GM12878 (cell line): ENCODE results near the gene PROX2. TPM values are rescaled to one million over a fixed set of nuclear protein-coding genes. Genes with fewer than 3 reads are reported as not detected.

Source experiments
- ATAC-seq: fragments of 200-7000 bp; cut with Tn5 transposase; 3 replicates; pipeline ENCODE4 v1.9.1; 2020; ENCODE audit warnings: mild to moderate bottlenecking, moderate library complexity
- BruUV-seq: library from RNA; stranded (reverse); fragments of 400-500 nt; replicated peaks from 2 replicates; lab custom pipeline; 2021; lab: Mats Ljungman, UMichigan
- CTCF ChIA-PET: fragments of 300-600 bp; sonication (Branson Sonifier 250); formaldehyde crosslinking; extraction: SDS; loops from one replicate; lab custom pipeline; 2021; ENCODE audit warnings: inconsistent platforms; lab: Yijun Ruan, JAX
- POLR2A ChIA-PET: fragments of 350-600 bp; formaldehyde crosslinking; extraction: SDS; loops from one replicate; lab custom pipeline; 2021; ENCODE audit warnings: inconsistent platforms; lab: Charles Lee
- RAD21 ChIA-PET: fragments of 300-600 bp; sonication (Branson Sonifier 250); formaldehyde crosslinking; loops from one replicate; lab custom pipeline; 2023; ENCODE audit warnings: antibody characterized with exemption; ENCODE audit not compliant: unreplicated experiment; lab: Charles Lee
- SMC1A ChIA-PET: fragments of 300-600 bp; sonication (Branson Sonifier 250); formaldehyde crosslinking; loops from one replicate; lab custom pipeline; 2023; ENCODE audit not compliant: unreplicated experiment, uncharacterized antibody; lab: Charles Lee
- DNase-seq: peaks from one replicate; pipeline ENCODE4 v3.0.0-alpha.2; 2011; ENCODE audit warnings: low read depth, low spot score
- FAIRE-seq: peaks from 3 replicates; lab custom pipeline; 2011; peaks lifted over from hg19 to GRCh38; lab: Jason Lieb, UNC
- H2AFZ ChIP-seq: 2 replicates; pipeline ENCODE4 v1.6.0; 2011; ENCODE audit warnings: low read depth, low read length, control low read depth; ENCODE audit not compliant: control insufficient read depth
- H3K27ac ChIP-seq: 2 replicates; pipeline ENCODE4 v1.5.1; 2011; ENCODE audit warnings: control low read depth; ENCODE audit not compliant: control insufficient read depth, insufficient read depth
- H3K27me3 ChIP-seq, 2 experiments: replicated peaks in 1 of 2; 2 replicates each; pipeline versions ENCODE4 v1.6.0 to v1.6.1; 2011; ENCODE audit warnings: low read length in 1 of 2; ENCODE audit not compliant: control insufficient read depth in 2 of 2, insufficient read depth in 2 of 2
- H3K36me3 ChIP-seq, 2 experiments: 2 replicates each; pipeline ENCODE4 v1.5.1; 2011; ENCODE audit warnings: low read length in 1 of 2; ENCODE audit not compliant: control insufficient read depth in 2 of 2, insufficient read depth in 2 of 2
- H3K4me1 ChIP-seq: 2 replicates; pipeline ENCODE4 v1.6.1; 2011; ENCODE audit warnings: mild to moderate bottlenecking, low read length, moderate library complexity, mixed read lengths; ENCODE audit not compliant: control insufficient read depth, insufficient read depth
- H3K4me2 ChIP-seq: 2 replicates; pipeline ENCODE4 v1.6.0; 2011; ENCODE audit warnings: control low read depth; ENCODE audit not compliant: control insufficient read depth, insufficient read depth
- H3K4me3 ChIP-seq: fragments of 200-600 bp; sonication (generic); 2 replicates; pipeline ENCODE4 v1.5.1; 2016
- H3K79me2 ChIP-seq: 2 replicates; pipeline ENCODE4 v1.6.0; 2011; ENCODE audit warnings: low read length; ENCODE audit not compliant: control insufficient read depth, insufficient read depth
- H3K9ac ChIP-seq: 2 replicates; pipeline ENCODE4 v1.8.0; 2011; ENCODE audit warnings: low read length, control low read depth, mixed read lengths; ENCODE audit not compliant: control insufficient read depth, insufficient read depth
- H3K9me3 ChIP-seq: replicated peaks from 3 replicates; pipeline ENCODE4 v1.5.1; 2011; ENCODE audit warnings: mild to moderate bottlenecking, low read length; ENCODE audit not compliant: control insufficient read depth, insufficient read depth
- H4K20me1 ChIP-seq: 2 replicates; pipeline ENCODE4 v1.6.0; 2011; ENCODE audit not compliant: control insufficient read depth, insufficient read depth
- CREM ChIP-seq: IDR thresholded peaks from 2 replicates; pipeline ENCODE4 v1.6.1; 2014; ENCODE audit warnings: antibody characterized with exemption, low read depth
- EZH2 ChIP-seq: IDR thresholded peaks from 2 replicates; pipeline ENCODE4 v1.6.1; 2012; ENCODE audit warnings: low read depth, mild to moderate bottlenecking, control low read depth, inconsistent platforms, low read length, borderline replicate concordance; ENCODE audit not compliant: control insufficient read depth
- FOS ChIP-seq: IDR thresholded peaks from 3 replicates; pipeline ENCODE4 v1.6.1; 2011; ENCODE audit warnings: borderline replicate concordance; ENCODE audit not compliant: insufficient read length; ENCODE audit errors: extremely low read depth
- FOXK2 ChIP-seq: fragments of 450-650 bp; IDR thresholded peaks from 2 replicates; pipeline ENCODE4 v1.6.1; 2017; ENCODE audit warnings: mild to moderate bottlenecking, moderate library complexity
- IRF4 ChIP-seq: IDR thresholded peaks from 2 replicates; pipeline ENCODE4 v1.6.1; 2011; ENCODE audit warnings: low read depth, low read length
- KDM1A ChIP-seq: fragments of 200-600 bp; sonication (generic); IDR thresholded peaks from 2 replicates; pipeline ENCODE4 v1.6.1; 2016; ENCODE audit warnings: borderline replicate concordance
- NFIC ChIP-seq: IDR thresholded peaks from 2 replicates; pipeline ENCODE4 v1.6.1; 2012; ENCODE audit warnings: low read depth, mild to moderate bottlenecking, inconsistent platforms, low read length, moderate library complexity
- RELA ChIP-seq: fragments of 450-650 bp; IDR thresholded peaks from 2 replicates; pipeline ENCODE4 v1.8.0; 2014; ENCODE audit warnings: borderline replicate concordance; ENCODE audit not compliant: partially characterized antibody
- TARDBP ChIP-seq: IDR thresholded peaks from 2 replicates; pipeline ENCODE4 v1.6.1; 2016; ENCODE audit warnings: borderline replicate concordance
- ZBED1 ChIP-seq: IDR thresholded peaks from 2 replicates; pipeline ENCODE4 v1.6.1; 2016; ENCODE audit warnings: borderline replicate concordance
- ZBTB4 ChIP-seq: fragments of 450-650 bp; formaldehyde crosslinking; IDR thresholded peaks from 2 replicates; pipeline ENCODE4 v1.4.0; 2022; ENCODE audit warnings: mild to moderate bottlenecking, moderate library complexity
- WGBS: methylation state at CpG from one replicate; pipeline ENCODE4 v1.1.6; 2016; ENCODE audit warnings: low lambda C conversion rate; ENCODE audit not compliant: insufficient replicate concordance, insufficient coverage; ENCODE audit errors: missing lambda C conversion rate; 5-methylcytosine and 5-hydroxymethylcytosine counted together
- in situ Hi-C: fragments of 300-500 bp; cut with MboI; formaldehyde crosslinking; loops from 9 replicates; pipeline ENCODE4 v1.14.3; 2018; ENCODE audit warnings: mixed read lengths
- intact Hi-C: fragments of 100-400 bp; cut with micrococcal nuclease; formaldehyde crosslinking; loops from one replicate; pipeline ENCODE4 v1.14.2; 2022; ENCODE audit not compliant: unreplicated experiment
- polyA plus RNA-seq, 11 experiments: library from polyadenylated mRNA; depleted of rRNA in 4 of 11; unstranded in 6 of 11; stranded (reverse) in 5 of 11; fragments of >200 nt; fragmentation: Nextera tagmentation in 4 of 11; fragmentation: Illumina TruSeq in 1 of 11; extraction: Ambion mirVana in 4 of 11; extraction: Trizol in 1 of 11; gene quantifications; 1 replicate in 1 of 11; 2 replicates in 10 of 11; pipeline versions ENCODE4 v1.2.1 to v1.2.3, GENCODE V29; 2011 to 2016; ENCODE audit warnings: inconsistent platforms in 2 of 11, missing spikeins in 2 of 11, low read depth in 1 of 11
- total RNA-seq, 4 experiments: library from RNA; depleted of rRNA in 3 of 4; stranded (reverse); fragments of >200 nt in 3 of 4; fragmentation: Illumina TruSeq in 1 of 4; extraction: Trizol in 1 of 4; gene quantifications; 2 replicates each; pipeline versions ENCODE4 v1.2.1 to v1.2.3, GENCODE V29; 2013 to 2021

The PROX2 gene
- total and polyA plus RNA-seq, 10 of the 15 experiments (the other 5 are each of a cell fraction or from before 2014, with no cell fraction given) = 0.04 to 0.42 (median 0.19) TPM

- H3K27me3 ChIP-seq = no peaks in the 10 kb centered on the region
- intact Hi-C loops = no loop called here
- BruUV-seq = no TSS peak
These were observed 15.9 kb upstream of the PROX2 start for GRCh38 chr14:74891870-74892269.

More at GRCh38 chr14:74891870-74892269, 15.9 kb upstream of the PROX2 start:
- H3K9me3 ChIP-seq = no peaks in the 10 kb centered on the region
- POLR2A ChIA-PET = interaction anchor here (1.4 to 1.5 kb wide), 2 partner anchors 17 to 50 kb away, joined by 3 to 4 read pairs; no protein-coding TSS in a partner anchor
- no peak for FAIRE-seq
- CTCF ChIA-PET = interaction anchor here (3.1 to 26.0 kb wide), 2 partner anchors 14 to 33 kb away, joined by 13 to 552 read pairs; no protein-coding TSS in a partner anchor
- TF ChIP-seq IRF4 = no peak
- TF ChIP-seq EZH2 = no peak
- TF ChIP-seq FOXK2 = no peak
- no peak for TF ChIP-seq CREM
- no peak for TF ChIP-seq ZBTB4 (CRISPR knock-in tag)
- no peak for TF ChIP-seq KDM1A
- TF ChIP-seq NFIC = no peak
- no peak for TF ChIP-seq TARDBP
- TF ChIP-seq FOS = no peak
- no peak for TF ChIP-seq RELA
- TF ChIP-seq ZBED1 = no peak
- no peak for ATAC-seq
- H3K4me1 ChIP-seq = peaks cover 35% of the 10 kb centered on the region
- WGBS = 81% methylated on average over 6 of the region's 6 CpGs
- no peak overlapping the region for H2AFZ ChIP-seq
- H3K9ac ChIP-seq = no peak overlapping the region
- no peaks in the 10 kb centered on the region for H4K20me1 ChIP-seq
- in situ Hi-C loops = no loop called here
- no peak overlapping the region for H3K27ac ChIP-seq
- H3K4me2 ChIP-seq = no peak overlapping the region
- H3K4me3 ChIP-seq = no peak overlapping the region
- SMC1A ChIA-PET = interaction anchor here (0.9 to 2.6 kb wide), 2 partner anchors 9 to 14 kb away, joined by 3 to 17 read pairs; no protein-coding TSS in a partner anchor
- H3K36me3 ChIP-seq = peaks cover 15 to 47% of the 10 kb centered on the region in 2 experiments
- no peak for DNase-seq
- RAD21 ChIA-PET = interaction anchor here (2.3 to 2.6 kb wide), 2 partner anchors 9 to 31 kb away, joined by 9 to 20 read pairs; no protein-coding TSS in a partner anchor
- H3K79me2 ChIP-seq = peaks cover 12% of the 10 kb centered on the region
